ENCODE data around the gene MAGI2. TPM values are rescaled to one million over a fixed set of nuclear protein-coding genes. Genes with fewer than 3 reads are reported as not detected.

MAGI2 gene
- total and polyA plus RNA-seq, 2 experiments from 2014 or later: 10.4 to 26.4 TPM

DNA sequence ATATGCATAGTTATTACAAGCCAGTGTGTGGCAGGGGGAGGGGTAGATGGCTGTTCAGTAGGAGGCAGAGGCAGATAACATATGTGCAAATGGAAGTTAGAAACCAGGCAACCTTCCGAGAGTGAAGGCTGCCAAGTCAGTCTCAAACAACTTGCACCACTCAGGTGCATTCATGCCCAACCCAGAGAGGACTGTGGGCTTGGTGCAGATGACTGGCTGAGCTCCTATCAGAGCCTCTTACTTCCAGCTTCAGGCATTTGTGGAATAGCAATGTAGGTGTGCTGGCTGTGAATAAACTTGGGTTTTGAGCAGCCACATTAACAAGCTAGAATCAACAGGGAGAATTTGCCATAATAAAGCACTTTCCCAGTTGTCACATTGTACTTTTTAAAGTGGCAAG, 865.1 kb downstream of the MAGI2 start:
- Histone ChIP-seq H3K79me2 (replicated peaks; ENCODE audit: insufficient read depth) (no peaks in the 10 kb centered on the region), H4K20me1 (replicated peaks; ENCODE audit: insufficient read depth) (no peaks in the 10 kb centered on the region), H3K9me2 (ENCODE audit: insufficient read depth) (no peaks in the 10 kb centered on the region), H3K27me3 (ENCODE audit: insufficient read depth) (no peaks in the 10 kb centered on the region), H3K4me2 (peak overlapping the region; percentile 7; the same call in 1 of the 2 replicates), H2AFZ (no peak overlapping the region), H3K36me3 (ENCODE audit: insufficient read depth) (no peaks in the 10 kb centered on the region), H3F3A (replicated peaks; ENCODE audit: low read depth) (no peaks in the 10 kb centered on the region), H3K4me3 (no peak overlapping the region), H3K4me1 (ENCODE audit: insufficient read depth) (peaks cover 29% of the 10 kb centered on the region), H3K27ac (ENCODE audit: low read depth) (no peak overlapping the region)
- H3K4me3 Mint-ChIP-seq: no peak overlapping the region
- peaks cover 45% of the 10 kb centered on the region for H3K4me1 Mint-ChIP-seq
- H3K27ac Mint-ChIP-seq: no peak overlapping the region
- H3K9me3 Mint-ChIP-seq: no peaks in the 10 kb centered on the region
- ATAC-seq (peak; percentile 49), DNase-seq (ENCODE audit: low spot score) (no peak)
- H3K27me3 Mint-ChIP-seq (ENCODE audit: insufficient read depth, low read depth, poor library complexity): peaks cover 3% of the 10 kb centered on the region
- H3K36me3 Mint-ChIP-seq (ENCODE audit: low read depth): peaks cover 1% of the 10 kb centered on the region; the same call in 1 of the 3 replicates
- TF ChIP-seq ZNF114 (CRISPR knock-in tag; IDR thresholded peaks at IDR 0.05) (no peak), STAT1 (IDR thresholded peaks at IDR 0.05; ENCODE audit: unreplicated experiment) (no peak), POLR2AphosphoS5 (IDR thresholded peaks at IDR 0.05; ENCODE audit: low read depth) (no peak), CREB1 (CRISPR knock-in tag; IDR thresholded peaks at IDR 0.05; ENCODE audit: low read depth) (no peak), EZH2phosphoT487 (IDR thresholded peaks at IDR 0.05; ENCODE audit: unreplicated experiment) (no peak), EZH2 (IDR thresholded peaks at IDR 0.05; ENCODE audit: low read depth, unreplicated experiment) (no peak), NANOG (IDR thresholded peaks at IDR 0.05; ENCODE audit: borderline replicate concordance) (no peak)
- TF ChIP-seq, protein P1, sequence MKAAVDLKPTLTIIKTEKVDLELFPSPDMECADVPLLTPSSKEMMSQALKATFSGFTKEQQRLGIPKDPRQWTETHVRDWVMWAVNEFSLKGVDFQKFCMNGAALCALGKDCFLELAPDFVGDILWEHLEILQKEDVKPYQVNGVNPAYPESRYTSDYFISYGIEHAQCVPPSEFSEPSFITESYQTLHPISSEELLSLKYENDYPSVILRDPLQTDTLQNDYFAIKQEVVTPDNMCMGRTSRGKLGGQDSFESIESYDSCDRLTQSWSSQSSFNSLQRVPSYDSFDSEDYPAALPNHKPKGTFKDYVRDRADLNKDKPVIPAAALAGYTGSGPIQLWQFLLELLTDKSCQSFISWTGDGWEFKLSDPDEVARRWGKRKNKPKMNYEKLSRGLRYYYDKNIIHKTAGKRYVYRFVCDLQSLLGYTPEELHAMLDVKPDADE (IDR thresholded peaks at IDR 0.05): no peak
- TF ChIP-seq, protein P2, sequence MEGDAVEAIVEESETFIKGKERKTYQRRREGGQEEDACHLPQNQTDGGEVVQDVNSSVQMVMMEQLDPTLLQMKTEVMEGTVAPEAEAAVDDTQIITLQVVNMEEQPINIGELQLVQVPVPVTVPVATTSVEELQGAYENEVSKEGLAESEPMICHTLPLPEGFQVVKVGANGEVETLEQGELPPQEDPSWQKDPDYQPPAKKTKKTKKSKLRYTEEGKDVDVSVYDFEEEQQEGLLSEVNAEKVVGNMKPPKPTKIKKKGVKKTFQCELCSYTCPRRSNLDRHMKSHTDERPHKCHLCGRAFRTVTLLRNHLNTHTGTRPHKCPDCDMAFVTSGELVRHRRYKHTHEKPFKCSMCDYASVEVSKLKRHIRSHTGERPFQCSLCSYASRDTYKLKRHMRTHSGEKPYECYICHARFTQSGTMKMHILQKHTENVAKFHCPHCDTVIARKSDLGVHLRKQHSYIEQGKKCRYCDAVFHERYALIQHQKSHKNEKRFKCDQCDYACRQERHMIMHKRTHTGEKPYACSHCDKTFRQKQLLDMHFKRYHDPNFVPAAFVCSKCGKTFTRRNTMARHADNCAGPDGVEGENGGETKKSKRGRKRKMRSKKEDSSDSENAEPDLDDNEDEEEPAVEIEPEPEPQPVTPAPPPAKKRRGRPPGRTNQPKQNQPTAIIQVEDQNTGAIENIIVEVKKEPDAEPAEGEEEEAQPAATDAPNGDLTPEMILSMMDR (conservative IDR thresholded peaks at IDR 0.05; ENCODE audit: low read depth in 2 of 2): no peak
- TF ChIP-seq, protein P3, sequence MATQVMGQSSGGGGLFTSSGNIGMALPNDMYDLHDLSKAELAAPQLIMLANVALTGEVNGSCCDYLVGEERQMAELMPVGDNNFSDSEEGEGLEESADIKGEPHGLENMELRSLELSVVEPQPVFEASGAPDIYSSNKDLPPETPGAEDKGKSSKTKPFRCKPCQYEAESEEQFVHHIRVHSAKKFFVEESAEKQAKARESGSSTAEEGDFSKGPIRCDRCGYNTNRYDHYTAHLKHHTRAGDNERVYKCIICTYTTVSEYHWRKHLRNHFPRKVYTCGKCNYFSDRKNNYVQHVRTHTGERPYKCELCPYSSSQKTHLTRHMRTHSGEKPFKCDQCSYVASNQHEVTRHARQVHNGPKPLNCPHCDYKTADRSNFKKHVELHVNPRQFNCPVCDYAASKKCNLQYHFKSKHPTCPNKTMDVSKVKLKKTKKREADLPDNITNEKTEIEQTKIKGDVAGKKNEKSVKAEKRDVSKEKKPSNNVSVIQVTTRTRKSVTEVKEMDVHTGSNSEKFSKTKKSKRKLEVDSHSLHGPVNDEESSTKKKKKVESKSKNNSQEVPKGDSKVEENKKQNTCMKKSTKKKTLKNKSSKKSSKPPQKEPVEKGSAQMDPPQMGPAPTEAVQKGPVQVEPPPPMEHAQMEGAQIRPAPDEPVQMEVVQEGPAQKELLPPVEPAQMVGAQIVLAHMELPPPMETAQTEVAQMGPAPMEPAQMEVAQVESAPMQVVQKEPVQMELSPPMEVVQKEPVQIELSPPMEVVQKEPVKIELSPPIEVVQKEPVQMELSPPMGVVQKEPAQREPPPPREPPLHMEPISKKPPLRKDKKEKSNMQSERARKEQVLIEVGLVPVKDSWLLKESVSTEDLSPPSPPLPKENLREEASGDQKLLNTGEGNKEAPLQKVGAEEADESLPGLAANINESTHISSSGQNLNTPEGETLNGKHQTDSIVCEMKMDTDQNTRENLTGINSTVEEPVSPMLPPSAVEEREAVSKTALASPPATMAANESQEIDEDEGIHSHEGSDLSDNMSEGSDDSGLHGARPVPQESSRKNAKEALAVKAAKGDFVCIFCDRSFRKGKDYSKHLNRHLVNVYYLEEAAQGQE (IDR thresholded peaks at IDR 0.05; ENCODE audit: unreplicated experiment): no peak
- TF ChIP-seq, protein P4, sequence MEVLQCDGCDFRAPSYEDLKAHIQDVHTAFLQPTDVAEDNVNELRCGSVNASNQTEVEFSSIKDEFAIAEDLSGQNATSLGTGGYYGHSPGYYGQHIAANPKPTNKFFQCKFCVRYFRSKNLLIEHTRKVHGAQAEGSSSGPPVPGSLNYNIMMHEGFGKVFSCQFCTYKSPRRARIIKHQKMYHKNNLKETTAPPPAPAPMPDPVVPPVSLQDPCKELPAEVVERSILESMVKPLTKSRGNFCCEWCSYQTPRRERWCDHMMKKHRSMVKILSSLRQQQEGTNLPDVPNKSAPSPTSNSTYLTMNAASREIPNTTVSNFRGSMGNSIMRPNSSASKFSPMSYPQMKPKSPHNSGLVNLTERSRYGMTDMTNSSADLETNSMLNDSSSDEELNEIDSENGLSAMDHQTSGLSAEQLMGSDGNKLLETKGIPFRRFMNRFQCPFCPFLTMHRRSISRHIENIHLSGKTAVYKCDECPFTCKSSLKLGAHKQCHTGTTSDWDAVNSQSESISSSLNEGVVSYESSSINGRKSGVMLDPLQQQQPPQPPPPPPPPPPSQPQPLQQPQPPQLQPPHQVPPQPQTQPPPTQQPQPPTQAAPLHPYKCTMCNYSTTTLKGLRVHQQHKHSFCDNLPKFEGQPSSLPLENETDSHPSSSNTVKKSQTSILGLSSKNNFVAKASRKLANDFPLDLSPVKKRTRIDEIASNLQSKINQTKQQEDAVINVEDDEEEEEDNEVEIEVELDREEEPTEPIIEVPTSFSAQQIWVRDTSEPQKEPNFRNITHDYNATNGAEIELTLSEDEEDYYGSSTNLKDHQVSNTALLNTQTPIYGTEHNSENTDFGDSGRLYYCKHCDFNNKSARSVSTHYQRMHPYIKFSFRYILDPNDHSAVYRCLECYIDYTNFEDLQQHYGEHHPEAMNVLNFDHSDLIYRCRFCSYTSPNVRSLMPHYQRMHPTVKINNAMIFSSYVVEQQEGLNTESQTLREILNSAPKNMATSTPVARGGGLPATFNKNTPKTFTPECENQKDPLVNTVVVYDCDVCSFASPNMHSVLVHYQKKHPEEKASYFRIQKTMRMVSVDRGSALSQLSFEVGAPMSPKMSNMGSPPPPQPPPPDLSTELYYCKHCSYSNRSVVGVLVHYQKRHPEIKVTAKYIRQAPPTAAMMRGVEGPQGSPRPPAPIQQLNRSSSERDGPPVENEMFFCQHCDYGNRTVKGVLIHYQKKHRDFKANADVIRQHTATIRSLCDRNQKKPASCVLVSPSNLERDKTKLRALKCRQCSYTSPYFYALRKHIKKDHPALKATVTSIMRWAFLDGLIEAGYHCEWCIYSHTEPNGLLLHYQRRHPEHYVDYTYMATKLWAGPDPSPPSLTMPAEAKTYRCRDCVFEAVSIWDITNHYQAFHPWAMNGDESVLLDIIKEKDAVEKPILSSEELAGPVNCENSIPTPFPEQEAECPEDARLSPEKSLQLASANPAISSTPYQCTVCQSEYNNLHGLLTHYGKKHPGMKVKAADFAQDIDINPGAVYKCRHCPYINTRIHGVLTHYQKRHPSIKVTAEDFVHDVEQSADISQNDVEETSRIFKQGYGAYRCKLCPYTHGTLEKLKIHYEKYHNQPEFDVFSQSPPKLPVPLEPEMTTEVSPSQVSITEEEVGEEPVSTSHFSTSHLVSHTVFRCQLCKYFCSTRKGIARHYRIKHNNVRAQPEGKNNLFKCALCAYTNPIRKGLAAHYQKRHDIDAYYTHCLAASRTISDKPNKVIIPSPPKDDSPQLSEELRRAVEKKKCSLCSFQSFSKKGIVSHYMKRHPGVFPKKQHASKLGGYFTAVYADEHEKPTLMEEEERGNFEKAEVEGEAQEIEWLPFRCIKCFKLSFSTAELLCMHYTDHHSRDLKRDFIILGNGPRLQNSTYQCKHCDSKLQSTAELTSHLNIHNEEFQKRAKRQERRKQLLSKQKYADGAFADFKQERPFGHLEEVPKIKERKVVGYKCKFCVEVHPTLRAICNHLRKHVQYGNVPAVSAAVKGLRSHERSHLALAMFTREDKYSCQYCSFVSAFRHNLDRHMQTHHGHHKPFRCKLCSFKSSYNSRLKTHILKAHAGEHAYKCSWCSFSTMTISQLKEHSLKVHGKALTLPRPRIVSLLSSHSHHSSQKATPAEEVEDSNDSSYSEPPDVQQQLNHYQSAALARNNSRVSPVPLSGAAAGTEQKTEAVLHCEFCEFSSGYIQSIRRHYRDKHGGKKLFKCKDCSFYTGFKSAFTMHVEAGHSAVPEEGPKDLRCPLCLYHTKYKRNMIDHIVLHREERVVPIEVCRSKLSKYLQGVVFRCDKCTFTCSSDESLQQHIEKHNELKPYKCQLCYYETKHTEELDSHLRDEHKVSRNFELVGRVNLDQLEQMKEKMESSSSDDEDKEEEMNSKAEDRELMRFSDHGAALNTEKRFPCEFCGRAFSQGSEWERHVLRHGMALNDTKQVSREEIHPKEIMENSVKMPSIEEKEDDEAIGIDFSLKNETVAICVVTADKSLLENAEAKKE (CRISPR knock-in tag; IDR thresholded peaks at IDR 0.05): no peak
